ENCODE measurements around the gene NELFA.

DNA sequence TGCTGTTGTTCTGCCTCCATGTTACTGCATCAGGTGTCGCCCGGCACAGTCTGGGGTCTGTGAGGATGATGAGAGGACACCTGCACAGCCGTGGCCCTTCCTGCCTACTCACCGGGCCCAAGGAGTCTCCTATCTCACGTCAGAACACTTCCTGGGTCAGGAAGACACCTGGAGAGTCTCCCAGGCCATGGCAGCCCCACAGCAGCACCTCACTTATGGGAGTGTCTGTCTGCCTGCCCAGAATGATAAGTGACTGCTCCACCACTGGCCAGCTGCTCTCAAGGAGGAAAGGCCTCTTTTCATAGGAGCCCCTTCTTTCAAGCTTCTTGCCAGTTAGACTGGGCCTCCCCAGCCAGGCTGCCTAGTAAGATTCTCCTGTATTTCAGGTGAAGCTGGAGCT lies 56.1 kb downstream of the NELFA start:
- TF ChIP-seq, protein P1, sequence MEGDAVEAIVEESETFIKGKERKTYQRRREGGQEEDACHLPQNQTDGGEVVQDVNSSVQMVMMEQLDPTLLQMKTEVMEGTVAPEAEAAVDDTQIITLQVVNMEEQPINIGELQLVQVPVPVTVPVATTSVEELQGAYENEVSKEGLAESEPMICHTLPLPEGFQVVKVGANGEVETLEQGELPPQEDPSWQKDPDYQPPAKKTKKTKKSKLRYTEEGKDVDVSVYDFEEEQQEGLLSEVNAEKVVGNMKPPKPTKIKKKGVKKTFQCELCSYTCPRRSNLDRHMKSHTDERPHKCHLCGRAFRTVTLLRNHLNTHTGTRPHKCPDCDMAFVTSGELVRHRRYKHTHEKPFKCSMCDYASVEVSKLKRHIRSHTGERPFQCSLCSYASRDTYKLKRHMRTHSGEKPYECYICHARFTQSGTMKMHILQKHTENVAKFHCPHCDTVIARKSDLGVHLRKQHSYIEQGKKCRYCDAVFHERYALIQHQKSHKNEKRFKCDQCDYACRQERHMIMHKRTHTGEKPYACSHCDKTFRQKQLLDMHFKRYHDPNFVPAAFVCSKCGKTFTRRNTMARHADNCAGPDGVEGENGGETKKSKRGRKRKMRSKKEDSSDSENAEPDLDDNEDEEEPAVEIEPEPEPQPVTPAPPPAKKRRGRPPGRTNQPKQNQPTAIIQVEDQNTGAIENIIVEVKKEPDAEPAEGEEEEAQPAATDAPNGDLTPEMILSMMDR (IDR thresholded peaks at IDR 0.05): no peak
- TF ChIP-seq TCF7L2 (IDR thresholded peaks at IDR 0.05; ENCODE audit: low read depth, low read length): no peak
- no peak for TF ChIP-seq POLR2AphosphoS5 (IDR thresholded peaks at IDR 0.05; ENCODE audit: low read depth, low read length)
- TF ChIP-seq, protein P2, sequence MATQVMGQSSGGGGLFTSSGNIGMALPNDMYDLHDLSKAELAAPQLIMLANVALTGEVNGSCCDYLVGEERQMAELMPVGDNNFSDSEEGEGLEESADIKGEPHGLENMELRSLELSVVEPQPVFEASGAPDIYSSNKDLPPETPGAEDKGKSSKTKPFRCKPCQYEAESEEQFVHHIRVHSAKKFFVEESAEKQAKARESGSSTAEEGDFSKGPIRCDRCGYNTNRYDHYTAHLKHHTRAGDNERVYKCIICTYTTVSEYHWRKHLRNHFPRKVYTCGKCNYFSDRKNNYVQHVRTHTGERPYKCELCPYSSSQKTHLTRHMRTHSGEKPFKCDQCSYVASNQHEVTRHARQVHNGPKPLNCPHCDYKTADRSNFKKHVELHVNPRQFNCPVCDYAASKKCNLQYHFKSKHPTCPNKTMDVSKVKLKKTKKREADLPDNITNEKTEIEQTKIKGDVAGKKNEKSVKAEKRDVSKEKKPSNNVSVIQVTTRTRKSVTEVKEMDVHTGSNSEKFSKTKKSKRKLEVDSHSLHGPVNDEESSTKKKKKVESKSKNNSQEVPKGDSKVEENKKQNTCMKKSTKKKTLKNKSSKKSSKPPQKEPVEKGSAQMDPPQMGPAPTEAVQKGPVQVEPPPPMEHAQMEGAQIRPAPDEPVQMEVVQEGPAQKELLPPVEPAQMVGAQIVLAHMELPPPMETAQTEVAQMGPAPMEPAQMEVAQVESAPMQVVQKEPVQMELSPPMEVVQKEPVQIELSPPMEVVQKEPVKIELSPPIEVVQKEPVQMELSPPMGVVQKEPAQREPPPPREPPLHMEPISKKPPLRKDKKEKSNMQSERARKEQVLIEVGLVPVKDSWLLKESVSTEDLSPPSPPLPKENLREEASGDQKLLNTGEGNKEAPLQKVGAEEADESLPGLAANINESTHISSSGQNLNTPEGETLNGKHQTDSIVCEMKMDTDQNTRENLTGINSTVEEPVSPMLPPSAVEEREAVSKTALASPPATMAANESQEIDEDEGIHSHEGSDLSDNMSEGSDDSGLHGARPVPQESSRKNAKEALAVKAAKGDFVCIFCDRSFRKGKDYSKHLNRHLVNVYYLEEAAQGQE (IDR thresholded peaks at IDR 0.05; ENCODE audit: insufficient read depth in 1 of 2, low read depth in 2 of 2, low read length in 1 of 2): no peak
